CD14-positive monocyte (primary cell): Measurements from ENCODE around the gene FAM193A. TPM values are rescaled to one million over a fixed set of nuclear protein-coding genes. Genes with fewer than 3 reads are reported as not detected.

Experiments used
- DNase-seq, 3 donors: peaks; one replicate each; pipeline ENCODE4 v3.0.0-alpha.2; 2011 to 2022
- H2AFZ ChIP-seq: 2 replicates; pipeline ENCODE4 v1.6.0; 2012; ENCODE audit warnings: mild to moderate bottlenecking, low read depth, low read length, inconsistent platforms; ENCODE audit not compliant: insufficient read depth, poor library complexity, severe bottlenecking
- H3K27ac ChIP-seq, 2 donors: 1 replicate in 1 of 2; 2 replicates in 1 of 2; pipeline ENCODE4 v1.5.1; 2012 to 2013; ENCODE audit warnings: low read length in 2 of 2, control low read depth in 1 of 2, inconsistent platforms in 1 of 2, low read depth in 1 of 2, mild to moderate bottlenecking in 1 of 2
- H3K27me3 ChIP-seq, 2 donors: one replicate each; pipeline versions ENCODE4 v1.6.0 to v1.6.1; 2011 to 2013; ENCODE audit warnings: low read length in 2 of 2; ENCODE audit not compliant: control insufficient read depth in 2 of 2, insufficient read depth in 2 of 2
- H3K36me3 ChIP-seq, 2 donors: replicated peaks in 1 of 2; 1 replicate in 1 of 2; 2 replicates in 1 of 2; pipeline versions ENCODE4 v1.5.1 to v1.6.1; 2012 to 2013; ENCODE audit warnings: low read length in 2 of 2, control low read depth in 1 of 2, inconsistent platforms in 1 of 2, mild to moderate bottlenecking in 1 of 2; ENCODE audit not compliant: insufficient read depth in 2 of 2, control insufficient read depth in 1 of 2
- H3K4me1 ChIP-seq, 2 donors: 1 replicate in 1 of 2; 2 replicates in 1 of 2; pipeline versions ENCODE4 v1.5.1 to v1.6.1; 2012 to 2013; ENCODE audit warnings: low read length in 2 of 2, control low read depth in 1 of 2, inconsistent platforms in 1 of 2, mild to moderate bottlenecking in 1 of 2, moderate library complexity in 1 of 2; ENCODE audit not compliant: insufficient read depth in 2 of 2, control insufficient read depth in 1 of 2
- H3K4me2 ChIP-seq: replicated peaks from 2 replicates; pipeline ENCODE3; 2012; ENCODE audit warnings: low read length, moderate library complexity, mild to moderate bottlenecking; ENCODE audit not compliant: poor library complexity, severe bottlenecking; ENCODE audit errors: extremely low read depth
- H3K4me3 ChIP-seq, 3 experiments: fragments of 200-600 bp in 1 of 3; sonication (generic) in 1 of 3; replicated peaks in 1 of 3; 1 replicate in 2 of 3; 2 replicates in 1 of 3; pipeline ENCODE4 v1.5.1; 2011 to 2013; ENCODE audit warnings: low read length in 3 of 3, mild to moderate bottlenecking in 3 of 3, control low read depth in 2 of 3, low read depth in 2 of 3, inconsistent platforms in 1 of 3, moderate library complexity in 1 of 3
- H3K79me2 ChIP-seq: 2 replicates; pipeline ENCODE4 v1.6.0; 2012; ENCODE audit warnings: mild to moderate bottlenecking, control low read depth, inconsistent platforms, low read length, moderate library complexity; ENCODE audit not compliant: insufficient read depth
- H3K9ac ChIP-seq: 2 replicates; pipeline ENCODE4 v1.6.0; 2017; ENCODE audit warnings: low read length, mild to moderate bottlenecking; ENCODE audit not compliant: insufficient read depth, poor library complexity, severe bottlenecking
- H3K9me3 ChIP-seq, 2 donors: replicated peaks in 1 of 2; 1 replicate in 1 of 2; 2 replicates in 1 of 2; pipeline versions ENCODE4 v1.5.1 to v1.6.1; 2012 to 2013; ENCODE audit warnings: low read length in 2 of 2, control low read depth in 1 of 2; ENCODE audit not compliant: control insufficient read depth in 1 of 2, insufficient read depth in 1 of 2
- H4K20me1 ChIP-seq: 2 replicates; pipeline ENCODE4 v1.6.0; 2012; ENCODE audit warnings: mild to moderate bottlenecking, low read length, control low read depth, moderate library complexity; ENCODE audit not compliant: insufficient read depth
- H3K27ac Mint-ChIP-seq, 7 donors: one replicate each; pipeline ENCODE4 v1.8.0; 2020; ENCODE audit warnings: mild to moderate bottlenecking in 7 of 7, mixed read lengths in 7 of 7, moderate library complexity in 6 of 7, inconsistent platforms in 2 of 7
- H3K27me3 Mint-ChIP-seq, 3 donors: one replicate each; pipeline ENCODE4 v1.8.0; 2021 to 2022; ENCODE audit warnings: low read depth in 3 of 3, mild to moderate bottlenecking in 3 of 3, mixed read lengths in 3 of 3, moderate library complexity in 3 of 3, inconsistent platforms in 1 of 3
- H3K36me3 Mint-ChIP-seq, 2 donors: one replicate each; pipeline ENCODE4 v1.8.0; 2020; ENCODE audit warnings: mixed read lengths in 2 of 2, inconsistent platforms in 1 of 2, mild to moderate bottlenecking in 1 of 2
- H3K4me1 Mint-ChIP-seq: one replicate; pipeline ENCODE4 v1.8.0; 2020; ENCODE audit warnings: mild to moderate bottlenecking, mixed read lengths
- H3K4me3 Mint-ChIP-seq, 2 donors: one replicate each; pipeline ENCODE4 v1.8.0; 2020; ENCODE audit warnings: mild to moderate bottlenecking in 2 of 2, mixed read lengths in 2 of 2, moderate library complexity in 1 of 2
- H3K9me3 Mint-ChIP-seq, 7 donors: one replicate each; pipeline ENCODE4 v1.8.0; 2020 to 2022; ENCODE audit warnings: mixed read lengths in 7 of 7, mild to moderate bottlenecking in 6 of 7, moderate library complexity in 6 of 7, inconsistent platforms in 2 of 7
- WGBS: methylation state at CpG from one replicate; pipeline ENCODE4 v1.1.5; 2013; ENCODE audit warnings: missing lambda C conversion rate; ENCODE audit not compliant: insufficient coverage; 5-methylcytosine and 5-hydroxymethylcytosine counted together
- intact Hi-C, 2 donors: fragments of 100-400 bp; cut with micrococcal nuclease; formaldehyde crosslinking; loops; one replicate each; pipeline versions ENCODE4 v1.15.0 to v1.15.1; 2023
- polyA minus RNA-seq: library from RNA; depleted of rRNA, polyadenylated mRNA; stranded (reverse); fragments of >200 nt; gene quantifications from 2 replicates; pipeline ENCODE4 v1.2.3, GENCODE V29; 2012
- polyA plus RNA-seq, 3 donors: library from polyadenylated mRNA; depleted of rRNA in 1 of 3; unstranded in 2 of 3; stranded (reverse) in 1 of 3; fragments of 300-500 nt in 2 of 3; fragments of >200 nt in 1 of 3; fragmentation: Illumina TruSeq in 2 of 3; gene quantifications; 1 replicate in 2 of 3; 2 replicates in 1 of 3; pipeline ENCODE4 v1.2.3, GENCODE V29; 2012 to 2021
- total RNA-seq, 12 experiments: library from RNA in 1 of 12; stranded (reverse) in 1 of 12; fragments of 120-200 nt in 1 of 12; gene quantifications; one replicate each; pipeline ENCODE4 v1.2.4 and lab custom pipeline; 2013 to 2026; ENCODE audit warnings: mixed read lengths in 6 of 12, inconsistent platforms in 1 of 12
- TF ChIP-seq, protein P1 (sequence below): fragments of 200-600 bp; IDR thresholded peaks from one replicate; pipeline ENCODE4 v1.8.0; 2022; ENCODE audit warnings: antibody characterized with exemption, mild to moderate bottlenecking

FAM193A gene, protein sequence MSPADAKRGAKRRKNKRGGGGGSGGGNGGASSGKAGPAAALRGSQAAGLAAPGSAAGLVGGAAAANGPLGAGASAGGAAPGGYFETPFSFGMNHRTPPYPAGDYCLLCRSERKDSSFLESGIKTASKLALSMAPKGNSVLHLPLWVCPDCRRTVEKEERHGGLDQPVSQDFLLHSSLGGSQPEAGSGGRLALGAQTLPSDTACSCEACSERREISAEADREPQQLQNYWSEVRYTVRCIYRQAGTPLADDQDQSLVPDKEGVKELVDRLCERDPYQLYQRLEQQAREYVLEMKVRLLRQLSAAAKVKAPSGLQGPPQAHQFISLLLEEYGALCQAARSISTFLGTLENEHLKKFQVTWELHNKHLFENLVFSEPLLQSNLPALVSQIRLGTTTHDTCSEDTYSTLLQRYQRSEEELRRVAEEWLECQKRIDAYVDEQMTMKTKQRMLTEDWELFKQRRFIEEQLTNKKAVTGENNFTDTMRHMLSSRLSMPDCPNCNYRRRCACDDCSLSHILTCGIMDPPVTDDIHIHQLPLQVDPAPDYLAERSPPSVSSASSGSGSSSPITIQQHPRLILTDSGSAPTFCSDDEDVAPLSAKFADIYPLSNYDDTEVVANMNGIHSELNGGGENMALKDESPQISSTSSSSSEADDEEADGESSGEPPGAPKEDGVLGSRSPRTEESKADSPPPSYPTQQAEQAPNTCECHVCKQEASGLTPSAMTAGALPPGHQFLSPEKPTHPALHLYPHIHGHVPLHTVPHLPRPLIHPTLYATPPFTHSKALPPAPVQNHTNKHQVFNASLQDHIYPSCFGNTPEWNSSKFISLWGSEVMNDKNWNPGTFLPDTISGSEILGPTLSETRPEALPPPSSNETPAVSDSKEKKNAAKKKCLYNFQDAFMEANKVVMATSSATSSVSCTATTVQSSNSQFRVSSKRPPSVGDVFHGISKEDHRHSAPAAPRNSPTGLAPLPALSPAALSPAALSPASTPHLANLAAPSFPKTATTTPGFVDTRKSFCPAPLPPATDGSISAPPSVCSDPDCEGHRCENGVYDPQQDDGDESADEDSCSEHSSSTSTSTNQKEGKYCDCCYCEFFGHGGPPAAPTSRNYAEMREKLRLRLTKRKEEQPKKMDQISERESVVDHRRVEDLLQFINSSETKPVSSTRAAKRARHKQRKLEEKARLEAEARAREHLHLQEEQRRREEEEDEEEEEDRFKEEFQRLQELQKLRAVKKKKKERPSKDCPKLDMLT (N-terminal part only)
- total RNA-seq (2013): 14.0 TPM
- 10 to 100 TPM in 1 of 3 donors, under 1 TPM in 2; 0.66 to 11.8 (median 0.82) TPM for polyA plus RNA-seq
- 20.6 and 26.4 TPM in 2 replicates for polyA minus RNA-seq
- total RNA-seq (lab: John Stamatoyannopoulos, UW): 29.2 to 73.9 (median 43.9) reads per million in 11 experiments

DNA sequence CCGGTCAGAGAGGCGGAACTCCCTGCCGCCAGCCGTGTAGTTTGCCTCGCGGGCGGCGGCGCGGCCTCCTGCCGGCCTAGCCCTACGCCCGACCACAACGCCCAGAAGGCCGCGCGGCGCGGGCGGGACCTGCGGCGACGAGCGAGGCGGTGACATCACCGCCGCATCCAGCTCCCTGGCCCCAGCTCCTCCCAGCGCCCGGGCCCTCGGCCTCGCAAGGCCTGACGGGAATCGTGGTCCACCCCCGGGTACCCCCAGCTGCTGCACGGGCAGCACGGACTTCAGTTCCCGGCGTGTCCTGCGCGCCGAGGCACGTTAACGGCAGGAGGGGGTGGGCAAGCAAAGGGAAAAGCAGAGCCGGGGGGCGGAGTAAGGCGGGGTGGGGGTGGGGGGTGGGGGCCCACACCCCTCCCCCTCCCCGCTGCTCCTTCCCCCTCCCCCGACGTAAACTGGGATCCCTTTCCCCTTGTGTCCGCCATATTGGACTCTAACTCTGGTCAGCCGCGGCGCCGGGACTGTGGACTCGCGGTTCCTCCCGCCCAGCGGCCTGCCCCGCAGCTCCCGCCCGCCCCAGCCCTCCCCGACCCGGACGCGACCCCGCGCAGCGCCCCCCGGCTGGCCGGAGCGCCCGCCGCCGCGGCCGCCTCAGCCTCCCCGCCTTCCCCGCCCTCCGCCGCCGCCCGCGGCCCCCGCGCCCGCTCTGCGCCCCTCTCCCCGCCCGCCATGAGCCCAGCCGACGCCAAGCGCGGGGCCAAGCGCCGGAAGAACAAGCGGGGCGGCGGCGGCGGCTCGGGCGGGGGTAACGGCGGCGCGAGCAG, at the start of gene FAM193A:
Gene FAM193A, plus strand, starts transcription at position 455 of the 818 bp plus-strand sequence. Its CDS starts 269 bp downstream, at position 724.
- under 1% methylated on average over 91 of the region's 106 CpGs for WGBS
- Histone ChIP-seq H3K27ac (peak within 1 kb of the TSS; percentile 89 to 98), H3K36me3 (no peaks in the 10 kb centered on the region), H4K20me1 (peaks cover 42% of the 10 kb centered on the region), H2AFZ (peak within 1 kb of the TSS; percentile 90), H3K4me1 (peaks cover 19 to 23% of the 10 kb centered on the region in 2 donors), H3K9me3 (no peaks in the 10 kb centered on the region), H3K9ac (peak within 1 kb of the TSS; percentile 97), H3K79me2 (peaks cover 45% of the 10 kb centered on the region), H3K4me3 (peak within 1 kb of the TSS; percentile 83 to 93 (median 83)), H3K4me2 (peak within 1 kb of the TSS; percentile 95), H3K27me3 (no peaks in the 10 kb centered on the region)
- intact Hi-C loops: loop anchor here (2.0 to 5.0 kb wide), 5 partner anchors 49 to 426 kb away; partner anchors contain the start of genes HAUS3 (in 2 of the 2), POLN (in 2 of the 2), RNF4 (in 2 of the 2) and CFAP99 (in 1 of the 2)
- H3K9me3 Mint-ChIP-seq: no peaks in the 10 kb centered on the region
- TF ChIP-seq, protein P1, sequence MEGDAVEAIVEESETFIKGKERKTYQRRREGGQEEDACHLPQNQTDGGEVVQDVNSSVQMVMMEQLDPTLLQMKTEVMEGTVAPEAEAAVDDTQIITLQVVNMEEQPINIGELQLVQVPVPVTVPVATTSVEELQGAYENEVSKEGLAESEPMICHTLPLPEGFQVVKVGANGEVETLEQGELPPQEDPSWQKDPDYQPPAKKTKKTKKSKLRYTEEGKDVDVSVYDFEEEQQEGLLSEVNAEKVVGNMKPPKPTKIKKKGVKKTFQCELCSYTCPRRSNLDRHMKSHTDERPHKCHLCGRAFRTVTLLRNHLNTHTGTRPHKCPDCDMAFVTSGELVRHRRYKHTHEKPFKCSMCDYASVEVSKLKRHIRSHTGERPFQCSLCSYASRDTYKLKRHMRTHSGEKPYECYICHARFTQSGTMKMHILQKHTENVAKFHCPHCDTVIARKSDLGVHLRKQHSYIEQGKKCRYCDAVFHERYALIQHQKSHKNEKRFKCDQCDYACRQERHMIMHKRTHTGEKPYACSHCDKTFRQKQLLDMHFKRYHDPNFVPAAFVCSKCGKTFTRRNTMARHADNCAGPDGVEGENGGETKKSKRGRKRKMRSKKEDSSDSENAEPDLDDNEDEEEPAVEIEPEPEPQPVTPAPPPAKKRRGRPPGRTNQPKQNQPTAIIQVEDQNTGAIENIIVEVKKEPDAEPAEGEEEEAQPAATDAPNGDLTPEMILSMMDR: no peak
- peak; percentile 97 to 100 (median 99) for DNase-seq
- H3K4me1 Mint-ChIP-seq: peaks cover 23% of the 10 kb centered on the region
- H3K27ac Mint-ChIP-seq: peak within 1 kb of the TSS; percentile 90 to 98 (median 96)
- peaks cover 2 to 4% of the 10 kb centered on the region in 2 donors for H3K36me3 Mint-ChIP-seq
- H3K4me3 Mint-ChIP-seq: peak within 1 kb of the TSS; percentile 90 to 95
- H3K27me3 Mint-ChIP-seq: peaks cover 1 to 2% (median 1%) of the 10 kb centered on the region in 3 donors
